Rectal smooth muscle tissue (tissue), 1 donor: ENCODE data around the gene TTC7B.

Source experiments
- H3K27ac ChIP-seq: one replicate; pipeline ENCODE4 v1.7.0; 2013; ENCODE audit warnings: low read depth, low read length, inconsistent platforms
- H3K27me3 ChIP-seq: one replicate; pipeline ENCODE4 v1.7.0; 2013; ENCODE audit warnings: low read length; ENCODE audit not compliant: control insufficient read depth, insufficient read depth
- H3K36me3 ChIP-seq: one replicate; pipeline ENCODE4 v1.7.0; 2013; ENCODE audit warnings: low read length; ENCODE audit not compliant: control insufficient read depth, insufficient read depth
- H3K4me1 ChIP-seq: one replicate; pipeline ENCODE4 v1.7.0; 2013; ENCODE audit warnings: low read length; ENCODE audit not compliant: control insufficient read depth, insufficient read depth
- H3K4me3 ChIP-seq: one replicate; pipeline ENCODE4 v1.7.0; 2013; ENCODE audit warnings: low read length
- H3K9ac ChIP-seq: one replicate; pipeline ENCODE4 v1.7.0; 2013; ENCODE audit warnings: low read length

TTC7B gene

GRCh38 chr14:90756755-90757345, 59.4 kb downstream of the TTC7B start:
- Histone ChIP-seq H3K4me3 (no peak overlapping the region), H3K4me1 (peaks cover 22% of the 10 kb centered on the region), H3K27me3 (no peaks in the 10 kb centered on the region), H3K9ac (no peak overlapping the region), H3K36me3 (no peaks in the 10 kb centered on the region), H3K27ac (peak overlapping the region; percentile 76)

DNA sequence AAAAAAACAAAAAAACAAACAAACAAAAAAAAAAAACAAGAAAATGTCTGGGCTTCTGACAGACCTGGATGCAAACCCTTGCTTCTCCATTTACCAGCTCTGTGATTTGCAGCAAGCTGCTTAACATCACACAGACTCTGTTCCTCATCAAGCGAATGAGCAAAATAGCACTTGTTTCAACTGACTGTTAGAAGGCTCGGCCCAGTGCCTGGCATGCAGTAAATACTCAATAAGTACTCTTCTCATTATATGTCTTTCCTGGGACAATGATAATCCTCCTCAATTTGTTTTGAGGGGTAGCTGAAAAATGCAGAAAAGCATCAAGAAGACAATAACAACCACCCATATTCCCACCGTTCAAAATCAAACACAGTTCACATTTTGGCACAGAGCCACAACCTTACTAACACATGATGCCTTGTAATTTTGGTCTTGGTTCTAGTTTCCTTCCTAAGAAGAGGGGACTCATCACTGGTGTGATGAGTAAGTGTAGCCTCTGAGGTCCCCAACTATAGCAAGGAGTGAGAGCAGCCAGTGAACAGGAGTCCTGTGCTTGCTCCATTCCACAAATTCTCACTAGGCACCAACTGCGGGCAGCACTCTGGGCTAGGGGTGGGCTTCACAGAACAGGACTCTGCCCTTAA, 60.4 kb downstream of the TTC7B start:
- no peaks in the 10 kb centered on the region for H3K27me3 ChIP-seq
- no peak overlapping the region for H3K9ac ChIP-seq
- H3K36me3 ChIP-seq, result no peaks in the 10 kb centered on the region
- no peak overlapping the region for H3K4me3 ChIP-seq
- peaks cover 23% of the 10 kb centered on the region for H3K4me1 ChIP-seq
- H3K27ac ChIP-seq, result peak overlapping the region; percentile 76

- Histone ChIP-seq H3K36me3 (no peaks in the 10 kb centered on the region), H3K4me3 (no peak overlapping the region), H3K27me3 (no peaks in the 10 kb centered on the region), H3K4me1 (peaks cover 12% of the 10 kb centered on the region), H3K27ac (no peak overlapping the region), H3K9ac (no peak overlapping the region)
Measured at GRCh38 chr14:90753456-90754005, 62.7 kb downstream of the TTC7B start.

GRCh38 chr14:90750701-90751100, 65.5 kb downstream of the TTC7B start:
- H3K9ac ChIP-seq, result no peak overlapping the region
- peak overlapping the region; percentile 35 for H3K27ac ChIP-seq
- H3K4me1 ChIP-seq, result peaks cover 2% of the 10 kb centered on the region
- H3K4me3 ChIP-seq, result no peak overlapping the region
- H3K36me3 ChIP-seq, result no peaks in the 10 kb centered on the region
- H3K27me3 ChIP-seq, result no peaks in the 10 kb centered on the region

DNA sequence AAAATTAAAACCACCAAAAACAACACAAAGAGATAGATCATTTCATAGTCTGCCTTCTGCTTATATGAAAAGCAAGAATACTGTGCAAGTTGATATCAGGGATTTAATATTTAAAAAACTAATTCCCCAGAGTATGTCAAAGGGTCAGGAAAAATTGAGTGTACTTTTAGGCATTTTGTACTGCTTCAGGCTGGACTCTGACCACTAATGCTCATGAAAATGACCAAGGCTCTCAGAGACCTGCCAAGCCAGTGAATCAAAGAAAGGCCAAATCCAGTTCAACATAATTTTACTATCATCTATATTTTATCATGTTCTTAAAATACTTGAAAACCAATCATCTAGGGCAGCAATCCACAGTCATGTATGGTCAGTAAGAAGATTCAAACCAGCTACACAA, 66.0 kb downstream of the TTC7B start:
- H3K4me3 ChIP-seq, result no peak overlapping the region
- no peak overlapping the region for H3K27ac ChIP-seq
- no peaks in the 10 kb centered on the region for H3K36me3 ChIP-seq
- H3K9ac ChIP-seq, result no peak overlapping the region
- no peaks in the 10 kb centered on the region for H3K27me3 ChIP-seq
- H3K4me1 ChIP-seq, result peaks cover 2% of the 10 kb centered on the region

- no peak overlapping the region for H3K9ac ChIP-seq
- no peaks in the 10 kb centered on the region for H3K36me3 ChIP-seq
- H3K27ac ChIP-seq, result no peak overlapping the region
- no peak overlapping the region for H3K4me3 ChIP-seq
- peaks cover 6% of the 10 kb centered on the region for H3K4me1 ChIP-seq
- no peaks in the 10 kb centered on the region for H3K27me3 ChIP-seq
Measured at GRCh38 chr14:90747909-90748308, 68.3 kb downstream of the TTC7B start.

- Histone ChIP-seq H3K27me3 (no peaks in the 10 kb centered on the region), H3K9ac (no peak overlapping the region), H3K4me3 (no peak overlapping the region), H3K4me1 (peaks cover 14% of the 10 kb centered on the region), H3K27ac (peak overlapping the region; percentile 76), H3K36me3 (no peaks in the 10 kb centered on the region)
Measured at GRCh38 chr14:90743826-90744225, 72.4 kb downstream of the TTC7B start.

DNA sequence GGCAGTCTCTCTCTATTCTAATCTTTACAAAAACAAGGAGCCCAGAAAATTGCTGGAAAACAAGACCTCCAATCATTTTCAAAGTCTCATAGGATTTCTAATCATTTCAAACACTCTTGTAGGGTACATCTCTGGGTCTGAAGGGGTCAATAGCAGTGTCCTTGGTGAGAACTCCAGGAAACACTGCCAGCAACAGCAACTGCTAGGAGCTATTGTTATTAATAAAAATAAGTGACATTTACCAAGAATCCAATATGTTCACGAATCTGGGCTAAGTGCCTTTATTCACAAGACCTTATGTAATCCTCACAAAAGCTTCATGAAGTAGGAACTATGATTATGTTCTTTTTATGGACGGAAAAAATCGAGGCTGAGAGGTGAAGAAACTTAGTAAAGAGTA, 72.8 kb downstream of the TTC7B start:
- H3K36me3 ChIP-seq, result no peaks in the 10 kb centered on the region
- H3K27ac ChIP-seq, result peak overlapping the region; percentile 76
- peaks cover 14% of the 10 kb centered on the region for H3K4me1 ChIP-seq
- no peak overlapping the region for H3K4me3 ChIP-seq
- H3K27me3 ChIP-seq, result no peaks in the 10 kb centered on the region
- no peak overlapping the region for H3K9ac ChIP-seq

DNA sequence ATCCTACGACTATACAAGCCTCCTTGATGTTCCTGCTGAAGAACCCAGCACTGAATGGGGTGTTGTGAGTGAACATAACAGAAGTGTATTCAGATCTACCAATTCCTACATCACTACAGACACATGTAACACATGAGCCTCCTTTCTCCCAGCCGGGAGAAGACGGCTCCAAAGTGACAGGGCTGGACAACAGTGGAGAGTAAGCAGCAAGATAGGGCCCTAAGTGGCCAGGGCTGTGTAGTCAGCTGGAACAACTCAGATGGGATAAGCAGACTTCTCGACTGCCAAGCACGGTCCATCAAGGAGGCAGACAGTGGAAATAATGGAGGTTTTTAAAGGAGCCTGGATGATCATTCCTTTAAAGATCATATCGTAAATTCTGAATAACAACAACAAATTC, 73.5 kb downstream of the TTC7B start:
- H3K4me3 ChIP-seq, result no peak overlapping the region
- H3K36me3 ChIP-seq, result no peaks in the 10 kb centered on the region
- no peaks in the 10 kb centered on the region for H3K27me3 ChIP-seq
- H3K4me1 ChIP-seq, result peaks cover 14% of the 10 kb centered on the region
- H3K27ac ChIP-seq, result peak overlapping the region; percentile 76
- H3K9ac ChIP-seq, result no peak overlapping the region

DNA sequence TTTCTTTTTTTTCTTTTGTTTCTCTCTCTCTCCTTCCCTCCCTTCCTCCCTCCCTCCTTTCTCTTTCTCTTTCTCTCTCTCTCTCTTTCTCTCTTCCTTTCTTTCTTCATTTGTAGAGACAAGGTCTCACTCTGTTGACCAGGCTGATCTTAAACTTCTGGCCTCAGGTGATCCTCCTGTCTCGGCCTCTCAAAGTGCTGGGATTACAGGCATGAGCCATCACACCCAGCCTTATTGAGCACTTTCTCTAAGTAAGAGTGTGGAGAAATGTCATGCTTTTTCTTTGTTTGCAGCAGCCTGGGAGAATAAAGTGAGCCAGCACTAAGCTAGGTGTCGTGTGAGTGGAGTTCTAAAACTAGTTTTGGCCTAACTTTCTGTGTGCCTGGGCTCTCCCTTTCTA, 74.0 kb downstream of the TTC7B start:
- Histone ChIP-seq H3K4me1 (peaks cover 14% of the 10 kb centered on the region), H3K4me3 (no peak overlapping the region), H3K9ac (no peak overlapping the region), H3K27me3 (no peaks in the 10 kb centered on the region), H3K27ac (peak overlapping the region; percentile 76), H3K36me3 (no peaks in the 10 kb centered on the region)

- H3K4me1 ChIP-seq, result peaks cover 14% of the 10 kb centered on the region
- no peaks in the 10 kb centered on the region for H3K36me3 ChIP-seq
- no peak overlapping the region for H3K27ac ChIP-seq
- no peaks in the 10 kb centered on the region for H3K27me3 ChIP-seq
- no peak overlapping the region for H3K9ac ChIP-seq
- H3K4me3 ChIP-seq, result no peak overlapping the region
Measured at GRCh38 chr14:90741682-90741946, 74.6 kb downstream of the TTC7B start.

DNA sequence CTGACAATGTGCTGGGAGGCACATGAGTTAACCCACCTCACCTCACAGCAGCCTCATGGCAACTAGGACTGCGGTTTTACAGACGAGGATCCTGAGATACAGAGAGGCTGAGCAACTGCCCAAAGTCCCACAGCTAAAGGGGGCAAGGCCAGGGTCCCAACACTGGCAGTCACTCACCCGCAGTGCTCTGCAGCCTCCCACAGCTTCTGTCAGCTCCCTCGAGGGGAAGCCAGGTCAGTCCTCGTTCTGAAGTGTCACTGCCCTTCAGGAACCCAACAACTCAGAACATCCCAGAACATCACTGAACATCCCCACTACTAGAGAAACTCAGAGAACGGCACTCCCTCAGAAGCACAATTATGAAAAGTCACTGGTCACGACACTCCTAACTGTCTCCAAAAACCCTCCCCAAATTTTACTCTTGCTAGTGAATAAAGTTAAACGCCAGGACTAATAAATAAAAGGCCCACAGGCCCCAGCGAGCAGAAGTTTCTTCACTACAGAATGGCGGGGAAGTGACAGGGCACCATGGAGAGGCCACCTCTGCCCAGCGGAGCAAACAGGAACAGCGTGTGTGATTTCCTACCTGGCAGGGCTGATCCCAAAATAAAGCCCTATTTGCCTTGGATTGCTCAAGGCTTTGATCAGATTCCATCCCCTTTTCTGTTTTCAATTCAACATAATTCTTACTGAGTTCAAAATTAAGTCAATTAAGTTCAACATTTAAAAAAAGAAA, 75.1 kb downstream of the TTC7B start:
- Histone ChIP-seq H3K27ac (no peak overlapping the region), H3K9ac (no peak overlapping the region), H3K27me3 (no peaks in the 10 kb centered on the region), H3K4me3 (no peak overlapping the region), H3K36me3 (no peaks in the 10 kb centered on the region), H3K4me1 (peaks cover 14% of the 10 kb centered on the region)
